ENCODE results near the gene ODF2L. TPM values are rescaled to one million over a fixed set of nuclear protein-coding genes. Genes with fewer than 3 reads are reported as not detected.

ODF2L gene
- total RNA-seq, 2 experiments from 2014 or later = 46.3 to 49.2 TPM

- Mint-ChIP-seq H3K27me3 (no peaks in the 10 kb centered on the region), H3K4me3 (no peak overlapping the region), H3K9me3 (no peaks in the 10 kb centered on the region), H3K4me1 (no peaks in the 10 kb centered on the region), H3K27ac (no peak overlapping the region), H3K36me3 (ENCODE audit: low read depth) (no peaks in the 10 kb centered on the region)
- CTCF ChIA-PET = no interaction called here
- POLR2A ChIA-PET = no interaction called here
- no peak for DNase-seq
Measured at GRCh38 chr1:86325264-86325663, 70.9 kb downstream of the ODF2L start.

- H3K36me3 Mint-ChIP-seq (ENCODE audit: low read depth) = no peaks in the 10 kb centered on the region
- H3K27me3 Mint-ChIP-seq = no peaks in the 10 kb centered on the region
- no peak overlapping the region for H3K27ac Mint-ChIP-seq
- no peak for DNase-seq
- ChIA-PET POLR2A (no interaction called here), CTCF (no interaction called here)
- no peaks in the 10 kb centered on the region for H3K9me3 Mint-ChIP-seq
- no peak overlapping the region for H3K4me3 Mint-ChIP-seq
- no peaks in the 10 kb centered on the region for H3K4me1 Mint-ChIP-seq
Measured at GRCh38 chr1:86324130-86324822, 71.8 kb downstream of the ODF2L start.

GRCh38 chr1:86322241-86322640, 73.9 kb downstream of the ODF2L start:
- no peaks in the 10 kb centered on the region for H3K36me3 Mint-ChIP-seq (ENCODE audit: low read depth)
- no peak overlapping the region for H3K4me3 Mint-ChIP-seq
- CTCF ChIA-PET = no interaction called here
- H3K9me3 Mint-ChIP-seq = no peaks in the 10 kb centered on the region
- H3K4me1 Mint-ChIP-seq = no peaks in the 10 kb centered on the region
- no peak for DNase-seq
- H3K27me3 Mint-ChIP-seq = no peaks in the 10 kb centered on the region
- POLR2A ChIA-PET = no interaction called here
- H3K27ac Mint-ChIP-seq = no peak overlapping the region

GRCh38 chr1:86318436-86318835, 77.7 kb downstream of the ODF2L start:
- no peak overlapping the region for H3K4me3 Mint-ChIP-seq
- no peaks in the 10 kb centered on the region for H3K4me1 Mint-ChIP-seq
- no peak for DNase-seq
- no peaks in the 10 kb centered on the region for H3K36me3 Mint-ChIP-seq (ENCODE audit: low read depth)
- POLR2A ChIA-PET = no interaction called here
- H3K9me3 Mint-ChIP-seq = no peaks in the 10 kb centered on the region
- H3K27me3 Mint-ChIP-seq = no peaks in the 10 kb centered on the region
- H3K27ac Mint-ChIP-seq = no peak overlapping the region
- CTCF ChIA-PET = no interaction called here

- Mint-ChIP-seq H3K9me3 (no peaks in the 10 kb centered on the region), H3K27me3 (no peaks in the 10 kb centered on the region), H3K27ac (no peak overlapping the region), H3K4me3 (no peak overlapping the region), H3K4me1 (no peaks in the 10 kb centered on the region), H3K36me3 (ENCODE audit: low read depth) (no peaks in the 10 kb centered on the region)
- no peak for DNase-seq
- CTCF ChIA-PET = interaction anchor here (0.6 kb wide), 1 partner anchor 58 kb away, joined by 3 read pairs; no protein-coding TSS in a partner anchor
- POLR2A ChIA-PET = no interaction called here
Measured at GRCh38 chr1:86317926-86318325, 78.2 kb downstream of the ODF2L start.

GRCh38 chr1:86305731-86306130, 90.4 kb downstream of the ODF2L start:
- no peaks in the 10 kb centered on the region for H3K9me3 Mint-ChIP-seq
- no peak overlapping the region for H3K27ac Mint-ChIP-seq
- no peaks in the 10 kb centered on the region for H3K36me3 Mint-ChIP-seq (ENCODE audit: low read depth)
- POLR2A ChIA-PET = no interaction called here
- no peaks in the 10 kb centered on the region for H3K4me1 Mint-ChIP-seq
- peaks cover 2% of the 10 kb centered on the region for H3K27me3 Mint-ChIP-seq
- no peak for DNase-seq
- H3K4me3 Mint-ChIP-seq = no peak overlapping the region
- CTCF ChIA-PET = interaction anchor here (1.3 kb wide), 1 partner anchor 11 kb away, joined by 4 read pairs; no protein-coding TSS in a partner anchor

GRCh38 chr1:86303041-86303690, 93.0 kb downstream of the ODF2L start:
- DNase-seq = no peak
- H3K4me1 Mint-ChIP-seq = no peaks in the 10 kb centered on the region
- POLR2A ChIA-PET = no interaction called here
- no peak overlapping the region for H3K27ac Mint-ChIP-seq
- no peak overlapping the region for H3K4me3 Mint-ChIP-seq
- no peaks in the 10 kb centered on the region for H3K36me3 Mint-ChIP-seq (ENCODE audit: low read depth)
- H3K27me3 Mint-ChIP-seq = peaks cover 2% of the 10 kb centered on the region
- H3K9me3 Mint-ChIP-seq = peaks cover 3% of the 10 kb centered on the region
- CTCF ChIA-PET = interaction anchor here (0.9 kb wide), 1 partner anchor 16 kb away, joined by 5 read pairs; no protein-coding TSS in a partner anchor

Small RNA genes within 50 kb of the gene (microRNA-seq; reads per million reads assigned to microRNA genes)
- gene MIR7856 (ENCODE audit: borderline microRNAs expressed, borderline replicate concordance) = not detected

Other genes with a start within 250 kb of the ODF2L start
- gene COL24A1, start 239.6 kb downstream of the ODF2L start, total RNA-seq = not detected
- gene CLCA2, start 27.8 kb upstream of the ODF2L start, total RNA-seq = not detected
- not detected for gene CLCA1, start 72.6 kb upstream of the ODF2L start, total RNA-seq
- not detected for gene CLCA4, start 150.8 kb upstream of the ODF2L start, total RNA-seq

Data from activated CD4-positive, alpha-beta T cell treated with anti-CD3 and anti-CD28 coated beads, Interleukin-2, amount 10 ng/mL, durations not matched to agents 7 days and 5 days (primary cell).